HG03045 (cell line): ENCODE results near the gene MN1.

Experiments used
- ATAC-seq: cut with Tn5 transposase; IDR thresholded peaks from one replicate; pipeline ENCODE4 v1.9.1; 2021; ENCODE audit warnings: mild to moderate bottlenecking, moderate library complexity; ENCODE audit not compliant: unreplicated experiment

Gene MN1

GRCh38 chr22:27800250-27801201, 1.0 kb downstream of the MN1 start:
- ATAC-seq = no peak

- no peak for ATAC-seq
Measured at GRCh38 chr22:27799827-27800249, 1.7 kb downstream of the MN1 start.

- ATAC-seq = no peak
Measured at GRCh38 chr22:27799015-27799826, 2.3 kb downstream of the MN1 start.

GRCh38 chr22:27798511-27799014, 3.0 kb downstream of the MN1 start:
- ATAC-seq = no peak

GRCh38 chr22:27797520-27798391, 3.8 kb downstream of the MN1 start:
- ATAC-seq = no peak

GRCh38 chr22:27796829-27797519, 4.6 kb downstream of the MN1 start:
- no peak for ATAC-seq

- ATAC-seq = no peak
Measured at GRCh38 chr22:27795696-27796517, 5.6 kb downstream of the MN1 start.

- ATAC-seq = no peak
Measured at GRCh38 chr22:27795053-27795452, 6.5 kb downstream of the MN1 start.

- ATAC-seq = no peak
Measured at GRCh38 chr22:27794226-27794625, 7.3 kb downstream of the MN1 start.

- no peak for ATAC-seq
Measured at GRCh38 chr22:27793576-27793975, 8.0 kb downstream of the MN1 start.

- ATAC-seq = no peak
Measured at GRCh38 chr22:27792452-27793161, 8.9 kb downstream of the MN1 start.

- no peak for ATAC-seq
Measured at GRCh38 chr22:27791859-27792241, 9.7 kb downstream of the MN1 start.

- no peak for ATAC-seq
Measured at GRCh38 chr22:27791159-27791858, 10.2 kb downstream of the MN1 start.

GRCh38 chr22:27790376-27791158, 11.0 kb downstream of the MN1 start:
- no peak for ATAC-seq

- no peak for ATAC-seq
Measured at GRCh38 chr22:27788500-27789288, 12.9 kb downstream of the MN1 start.

- no peak for ATAC-seq
Measured at GRCh38 chr22:27786965-27787364, 14.6 kb downstream of the MN1 start.
